Stimulated activated effector memory CD8-positive, alpha-beta T cell treated with anti-CD3 and anti-CD28 coated beads, Interleukin-12 subunit alpha, Interleukin-12 subunit beta, amount 100 ng/mL, for 72 hours (primary cell): ENCODE measurements around the gene CBFA2T3.

Experiments used
- ATAC-seq: fragments of 150-1000 bp; cut with Tn5 transposase; 2 replicates; pipeline ENCODE4 v1.10.0; 2021
- DNase-seq, 2 donors: peaks; one replicate each; pipeline ENCODE4 v3.0.0; 2021 to 2022; ENCODE audit warnings: low spot score in 2 of 2
- H3K27ac Mint-ChIP-seq: one replicate; pipeline ENCODE4 v1.8.0; 2022; ENCODE audit warnings: mild to moderate bottlenecking, mixed read lengths
- H3K36me3 Mint-ChIP-seq: one replicate; pipeline ENCODE4 v1.8.0; 2022; ENCODE audit warnings: mild to moderate bottlenecking, mixed read lengths
- H3K4me1 Mint-ChIP-seq: one replicate; pipeline ENCODE4 v1.8.0; 2022; ENCODE audit warnings: mixed read lengths
- H3K4me3 Mint-ChIP-seq: one replicate; pipeline ENCODE4 v1.8.0; 2022; ENCODE audit warnings: mild to moderate bottlenecking, mixed read lengths
- H3K9me3 Mint-ChIP-seq: one replicate; pipeline ENCODE4 v1.8.0; 2022; ENCODE audit warnings: mixed read lengths

Gene CBFA2T3

GRCh38 chr16:88977018-88977811, at the start of gene CBFA2T3:
CBFA2T3 (minus strand) TSS chr16:88977207; CDS start chr16:88976807, 400 bp downstream.
- DNase-seq (no peak), ATAC-seq (no peak)
- Mint-ChIP-seq H3K36me3 (no peaks in the 10 kb centered on the region), H3K9me3 (no peaks in the 10 kb centered on the region), H3K4me1 (peaks cover 23% of the 10 kb centered on the region), H3K4me3 (peak within 1 kb of the TSS; percentile 37), H3K27ac (no peak within 1 kb of the TSS)

GRCh38 chr16:89026121-89026612, 49.2 kb upstream of the CBFA2T3 start:
- ATAC-seq (peak; percentile 100), DNase-seq (peak; percentile 31 to 85)
- Mint-ChIP-seq H3K36me3 (peaks cover 17% of the 10 kb centered on the region), H3K4me1 (peaks cover 37% of the 10 kb centered on the region), H3K4me3 (peak overlapping the region; percentile 15), H3K27ac (peak overlapping the region; percentile 84), H3K9me3 (peaks cover 11% of the 10 kb centered on the region)

- Mint-ChIP-seq H3K4me1 (peaks cover 38% of the 10 kb centered on the region), H3K4me3 (no peak overlapping the region), H3K36me3 (peaks cover 17% of the 10 kb centered on the region), H3K9me3 (peaks cover 9% of the 10 kb centered on the region), H3K27ac (peak overlapping the region; percentile 84)
- no peak for DNase-seq
- no peak for ATAC-seq
Observed at GRCh38 chr16:89025636-89026035, 48.6 kb upstream of the CBFA2T3 start.

- DNase-seq, result no peak
- peak overlapping the region; percentile 84 for H3K27ac Mint-ChIP-seq
- peaks cover 9% of the 10 kb centered on the region for H3K9me3 Mint-ChIP-seq
- H3K36me3 Mint-ChIP-seq, result peaks cover 17% of the 10 kb centered on the region
- H3K4me3 Mint-ChIP-seq, result no peak overlapping the region
- ATAC-seq, result no peak
- peaks cover 47% of the 10 kb centered on the region for H3K4me1 Mint-ChIP-seq
Observed at GRCh38 chr16:89024546-89025060, 47.6 kb upstream of the CBFA2T3 start.

- Mint-ChIP-seq H3K27ac (peak overlapping the region; percentile 84), H3K4me1 (peaks cover 47% of the 10 kb centered on the region), H3K9me3 (peaks cover 9% of the 10 kb centered on the region), H3K36me3 (peaks cover 17% of the 10 kb centered on the region), H3K4me3 (no peak overlapping the region)
- ATAC-seq (no peak), DNase-seq (no peak)
Observed at GRCh38 chr16:89023621-89024511, 46.9 kb upstream of the CBFA2T3 start.

GRCh38 chr16:89023151-89023551, 46.1 kb upstream of the CBFA2T3 start:
- H3K4me1 Mint-ChIP-seq, result peaks cover 51% of the 10 kb centered on the region
- H3K36me3 Mint-ChIP-seq, result peaks cover 16% of the 10 kb centered on the region
- peaks cover 9% of the 10 kb centered on the region for H3K9me3 Mint-ChIP-seq
- DNase-seq (no peak), ATAC-seq (no peak)
- H3K4me3 Mint-ChIP-seq, result no peak overlapping the region
- H3K27ac Mint-ChIP-seq, result peak overlapping the region; percentile 72

- peaks cover 10% of the 10 kb centered on the region for H3K36me3 Mint-ChIP-seq
- no peak overlapping the region for H3K27ac Mint-ChIP-seq
- ATAC-seq (no peak), DNase-seq (no peak)
- H3K9me3 Mint-ChIP-seq, result peaks cover 5% of the 10 kb centered on the region
- peaks cover 48% of the 10 kb centered on the region for H3K4me1 Mint-ChIP-seq
- H3K4me3 Mint-ChIP-seq, result no peak overlapping the region
Observed at GRCh38 chr16:89022051-89022836, 45.2 kb upstream of the CBFA2T3 start.

- Mint-ChIP-seq H3K27ac (peak overlapping the region; percentile 50), H3K9me3 (no peaks in the 10 kb centered on the region), H3K4me1 (peaks cover 38% of the 10 kb centered on the region), H3K4me3 (no peak overlapping the region), H3K36me3 (peaks cover 4% of the 10 kb centered on the region)
- ATAC-seq, result no peak
- no peak for DNase-seq
Observed at GRCh38 chr16:89020925-89021595, 44.1 kb upstream of the CBFA2T3 start.

- Mint-ChIP-seq H3K36me3 (no peaks in the 10 kb centered on the region), H3K4me3 (peak overlapping the region; percentile 8), H3K27ac (peak overlapping the region; percentile 50), H3K4me1 (peaks cover 38% of the 10 kb centered on the region), H3K9me3 (no peaks in the 10 kb centered on the region)
- DNase-seq (peak in 1 of 2 donors; percentile 82), ATAC-seq (peak; percentile 98)
Observed at GRCh38 chr16:89020068-89020924, 43.3 kb upstream of the CBFA2T3 start.

- Mint-ChIP-seq H3K36me3 (no peaks in the 10 kb centered on the region), H3K27ac (no peak overlapping the region), H3K9me3 (no peaks in the 10 kb centered on the region), H3K4me3 (no peak overlapping the region), H3K4me1 (peaks cover 33% of the 10 kb centered on the region)
- DNase-seq (no peak), ATAC-seq (no peak)
Observed at GRCh38 chr16:89019511-89019910, 42.5 kb upstream of the CBFA2T3 start.

GRCh38 chr16:89018282-89019158, 41.5 kb upstream of the CBFA2T3 start:
- H3K9me3 Mint-ChIP-seq, result no peaks in the 10 kb centered on the region
- H3K27ac Mint-ChIP-seq, result no peak overlapping the region
- peaks cover 25% of the 10 kb centered on the region for H3K4me1 Mint-ChIP-seq
- no peak overlapping the region for H3K4me3 Mint-ChIP-seq
- ATAC-seq, result no peak
- DNase-seq, result no peak
- H3K36me3 Mint-ChIP-seq, result no peaks in the 10 kb centered on the region

- no peak overlapping the region for H3K27ac Mint-ChIP-seq
- H3K4me1 Mint-ChIP-seq, result peaks cover 23% of the 10 kb centered on the region
- no peak overlapping the region for H3K4me3 Mint-ChIP-seq
- DNase-seq (no peak), ATAC-seq (no peak)
- no peaks in the 10 kb centered on the region for H3K36me3 Mint-ChIP-seq
- H3K9me3 Mint-ChIP-seq, result no peaks in the 10 kb centered on the region
Observed at GRCh38 chr16:89017543-89018281, 40.7 kb upstream of the CBFA2T3 start.
